ENCODE results near the gene NUDT3. TPM values are rescaled to one million over a fixed set of nuclear protein-coding genes. Genes with fewer than 3 reads are reported as not detected.
A peak's percentile ranks its signal among the peaks of the same experiment; 100 is the strongest.
"Not testable (repeated sequence)": the region's sequence is repeated elsewhere in the genome, so short reads cannot be mapped to it uniquely, and the experiment has no call there.

NUDT3 gene
- polyA plus RNA-seq, 3 donors: 13.9 to 16.1 (median 15.6) TPM

GRCh38 chr6:34347303-34347702 is 45.2 kb downstream of the NUDT3 start:
- DNase-seq (ENCODE audit: low read depth in 3 of 3, low spot score in 2 of 3): no peak

- DNase-seq (ENCODE audit: low read depth in 3 of 3, low spot score in 2 of 3): no peak
Observed at GRCh38 chr6:34346175-34347119, 46.0 kb downstream of the NUDT3 start.

- no peak for DNase-seq (ENCODE audit: low read depth in 3 of 3, low spot score in 2 of 3)
Observed at GRCh38 chr6:34343806-34344205, 48.7 kb downstream of the NUDT3 start.

GRCh38 chr6:34342247-34342646 is 50.2 kb downstream of the NUDT3 start:
- DNase-seq (ENCODE audit: low read depth in 3 of 3, low spot score in 2 of 3): no peak

GRCh38 chr6:34341481-34341971 is 50.9 kb downstream of the NUDT3 start:
- DNase-seq (ENCODE audit: low read depth in 3 of 3, low spot score in 2 of 3): peak in 1 of 3 donors; percentile 63

- no peak for DNase-seq (ENCODE audit: low read depth in 3 of 3, low spot score in 2 of 3)
Observed at GRCh38 chr6:34340906-34341480, 51.5 kb downstream of the NUDT3 start.

- DNase-seq (ENCODE audit: low read depth in 3 of 3, low spot score in 2 of 3): no peak
Observed at GRCh38 chr6:34340394-34340793, 52.1 kb downstream of the NUDT3 start.

GRCh38 chr6:34339971-34340370 is 52.5 kb downstream of the NUDT3 start:
- no peak for DNase-seq (ENCODE audit: low read depth in 3 of 3, low spot score in 2 of 3)

GRCh38 chr6:34339432-34339831 is 53.0 kb downstream of the NUDT3 start:
- DNase-seq (ENCODE audit: low read depth in 3 of 3, low spot score in 2 of 3): no peak

GRCh38 chr6:34338811-34339210 is 53.7 kb downstream of the NUDT3 start:
- no peak for DNase-seq (ENCODE audit: low read depth in 3 of 3, low spot score in 2 of 3)

GRCh38 chr6:34338377-34338776 is 54.1 kb downstream of the NUDT3 start:
- no peak for DNase-seq (ENCODE audit: low read depth in 3 of 3, low spot score in 2 of 3)

GRCh38 chr6:34334796-34335416 is 57.6 kb downstream of the NUDT3 start:
- no peak for DNase-seq (ENCODE audit: low read depth in 3 of 3, low spot score in 2 of 3)

GRCh38 chr6:34333858-34334257 is 58.6 kb downstream of the NUDT3 start:
- DNase-seq (ENCODE audit: low read depth in 3 of 3, low spot score in 2 of 3): no peak

GRCh38 chr6:34332251-34333198 is 59.9 kb downstream of the NUDT3 start:
- no peak for DNase-seq (ENCODE audit: low read depth in 3 of 3, low spot score in 2 of 3)

- DNase-seq (ENCODE audit: low read depth in 3 of 3, low spot score in 2 of 3): no peak
Observed at GRCh38 chr6:34331371-34332050, 61.0 kb downstream of the NUDT3 start.

- DNase-seq (ENCODE audit: low read depth in 3 of 3, low spot score in 2 of 3): not testable (repeated sequence)
Observed at GRCh38 chr6:34329814-34330213, 62.7 kb downstream of the NUDT3 start.

GRCh38 chr6:34328969-34329368 is 63.5 kb downstream of the NUDT3 start:
- DNase-seq (ENCODE audit: low read depth in 3 of 3, low spot score in 2 of 3): no peak

GRCh38 chr6:34327313-34328205 is 64.9 kb downstream of the NUDT3 start:
- DNase-seq (ENCODE audit: low read depth in 3 of 3, low spot score in 2 of 3): not testable (repeated sequence)

- no peak for DNase-seq (ENCODE audit: low read depth in 3 of 3, low spot score in 2 of 3)
Observed at GRCh38 chr6:34325633-34326032, 66.8 kb downstream of the NUDT3 start.

Measured in right renal cortex interstitium (tissue), 3 donors.